LHCN-M2 (cell line): Measurements from ENCODE around the gene AIFM3. TPM values are rescaled to one million over a fixed set of nuclear protein-coding genes. Genes with fewer than 3 reads are reported as not detected.
"Not testable (repeated sequence)": the region's sequence is repeated elsewhere in the genome, so short reads cannot be mapped to it uniquely, and the experiment has no call there.

Source experiments
- DNase-seq: peaks from one replicate; pipeline ENCODE4 v3.0.0-alpha.2; 2012; ENCODE audit warnings: low read depth
- total RNA-seq: library from RNA; depleted of rRNA; stranded (reverse); fragments of >200 nt; gene quantifications from 2 replicates; pipeline ENCODE4 v1.2.3, GENCODE V29; 2014

The AIFM3 gene
- total RNA-seq, 1 experiment from 2014 or later, result not detected

DNA sequence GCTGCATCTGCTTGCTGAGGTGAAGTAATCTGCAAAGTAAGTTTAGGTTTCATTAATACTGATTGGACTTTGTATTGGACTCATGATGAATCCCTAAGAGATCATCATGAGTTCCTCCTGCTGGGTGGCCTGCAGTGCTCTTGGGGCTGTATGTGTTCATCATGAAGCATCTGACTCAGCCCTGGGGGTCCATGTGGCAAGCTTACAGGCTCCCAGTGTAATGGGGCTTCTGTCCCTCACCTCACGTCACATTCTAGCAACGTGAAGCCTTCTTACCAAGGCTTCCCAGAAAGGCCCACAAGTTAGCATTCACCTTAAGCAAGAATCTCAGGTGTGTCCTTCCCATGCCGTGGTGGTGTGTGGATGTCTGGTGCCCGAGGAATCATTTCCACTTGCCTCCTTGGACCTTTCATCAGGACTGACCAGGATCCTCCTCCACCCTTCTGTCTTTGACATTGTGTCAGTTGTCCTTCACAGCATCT lies 26.1 kb upstream of the AIFM3 start:
- no peak for DNase-seq

- DNase-seq, result not testable (repeated sequence)
Observed at GRCh38 chr22:20942203-20942902, 24.7 kb upstream of the AIFM3 start.

GRCh38 chr22:20943104-20943933 lies 23.7 kb upstream of the AIFM3 start:
- no peak for DNase-seq

DNA sequence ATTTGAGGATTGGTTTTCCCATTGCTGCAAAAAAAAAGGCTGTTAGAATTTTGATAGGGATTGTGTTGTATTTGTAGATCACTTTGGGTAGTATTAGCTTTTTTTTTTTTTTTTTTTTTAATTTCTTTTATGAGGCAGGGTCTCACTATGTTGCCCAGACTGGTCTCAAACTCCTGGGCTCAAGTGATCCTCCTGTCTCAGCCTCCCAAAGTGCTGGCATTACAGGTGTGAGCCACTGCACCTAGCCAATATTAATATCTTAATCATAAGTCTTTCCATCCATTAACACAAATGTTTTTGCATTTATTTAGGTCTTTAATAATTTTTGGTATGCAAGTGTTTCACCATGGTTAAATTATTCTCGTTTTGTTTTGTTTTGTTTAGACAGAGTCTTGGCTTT lies 23.0 kb upstream of the AIFM3 start:
- no peak for DNase-seq

DNA sequence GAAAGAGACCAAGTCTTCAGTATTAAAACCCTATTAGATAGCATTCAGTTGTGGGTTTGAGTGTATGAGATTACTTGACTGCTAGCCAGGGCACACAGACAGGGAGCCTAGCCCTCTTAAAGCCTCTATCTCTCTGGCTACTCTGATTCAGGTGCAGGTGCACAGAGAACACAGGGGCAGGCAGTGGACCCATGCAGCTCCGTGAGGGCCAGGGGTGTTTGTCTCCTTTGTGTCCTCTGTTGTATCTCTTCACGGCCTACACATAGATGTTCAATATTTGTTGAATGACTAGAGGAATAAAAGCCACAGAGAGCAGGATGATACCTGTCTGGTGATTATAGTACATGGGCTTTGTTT lies 21.5 kb upstream of the AIFM3 start:
- no peak for DNase-seq

- peak; percentile 33 for DNase-seq
Observed at GRCh38 chr22:20946080-20946986, 20.7 kb upstream of the AIFM3 start.

- no peak for DNase-seq
Observed at GRCh38 chr22:20946991-20947390, 20.1 kb upstream of the AIFM3 start.

GRCh38 chr22:20948450-20948849 lies 18.6 kb upstream of the AIFM3 start:
- no peak for DNase-seq

DNA sequence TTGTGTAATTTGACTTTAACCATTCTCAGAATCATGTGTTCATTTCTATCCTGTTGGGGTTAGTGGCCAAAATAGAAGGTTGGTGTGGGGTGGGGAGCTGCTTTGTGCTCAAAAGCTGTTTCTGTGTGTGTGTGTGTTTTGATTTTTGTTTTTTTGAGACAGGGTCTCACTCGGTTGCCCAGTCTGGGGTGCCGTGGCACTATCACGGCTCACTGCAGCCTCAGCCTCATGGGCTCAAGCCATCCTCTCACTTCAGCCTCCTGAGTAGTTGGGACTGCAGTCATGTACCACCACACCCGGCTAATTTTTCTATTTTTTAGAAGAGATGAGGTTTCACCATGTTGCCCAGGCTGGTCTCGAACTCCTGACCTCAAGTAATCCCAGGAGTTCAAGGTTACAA lies 18.1 kb upstream of the AIFM3 start:
- no peak for DNase-seq

- no peak for DNase-seq
Observed at GRCh38 chr22:20949698-20950183, 17.3 kb upstream of the AIFM3 start.

GRCh38 chr22:20951151-20951931 lies 15.7 kb upstream of the AIFM3 start:
- no peak for DNase-seq

GRCh38 chr22:20951932-20952380 lies 15.1 kb upstream of the AIFM3 start:
- DNase-seq, result no peak

DNA sequence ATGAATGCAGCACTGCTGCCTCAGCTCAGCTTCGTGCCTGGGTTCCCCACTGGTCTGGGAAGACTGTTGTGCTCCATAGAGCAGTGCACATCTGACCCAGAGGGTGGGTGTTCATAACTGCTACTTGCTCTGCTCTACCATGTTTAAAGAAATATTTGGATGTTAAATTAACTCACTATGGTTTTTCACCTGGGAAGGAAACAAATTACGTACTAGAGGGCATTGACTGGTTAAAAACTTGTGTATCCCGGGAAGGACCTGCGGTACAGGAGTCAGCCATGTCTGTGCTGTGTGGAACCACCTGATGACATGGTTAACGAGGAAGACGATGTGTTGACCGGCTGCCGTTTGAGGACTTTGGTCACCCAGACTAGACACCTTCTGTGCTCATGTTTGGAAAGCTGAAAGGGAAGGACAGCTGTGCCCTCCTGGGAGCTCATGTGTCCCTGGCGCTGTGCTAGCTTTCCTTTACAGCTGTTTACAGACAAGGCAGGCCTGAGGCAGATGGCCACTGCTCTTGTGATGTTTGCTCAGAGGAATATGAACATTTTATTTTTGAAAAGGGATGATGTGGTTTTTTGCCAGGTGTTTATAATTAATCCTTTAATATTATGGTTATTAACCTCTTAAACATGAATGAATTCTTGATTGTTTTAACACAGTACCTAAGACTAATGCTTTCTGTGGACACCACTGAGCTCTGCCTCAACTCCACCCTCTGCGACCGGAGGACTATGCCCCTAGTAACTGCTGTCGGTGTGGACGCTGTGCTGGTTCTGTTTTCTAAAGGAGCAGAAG lies 14.3 kb upstream of the AIFM3 start:
- DNase-seq, result no peak

DNA sequence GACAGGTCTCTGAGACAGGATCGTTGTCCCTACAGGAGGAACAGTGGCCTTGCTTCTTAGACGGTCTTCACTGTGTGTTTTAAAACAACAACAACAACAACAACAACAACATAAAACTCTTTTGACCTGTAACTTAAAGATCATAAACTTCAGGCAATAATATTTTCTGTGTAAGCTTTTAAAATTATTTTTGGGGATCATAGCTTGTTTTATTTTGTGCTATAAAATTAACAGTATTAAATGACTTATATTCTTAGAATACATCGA lies 13.8 kb upstream of the AIFM3 start:
- no peak for DNase-seq

DNA sequence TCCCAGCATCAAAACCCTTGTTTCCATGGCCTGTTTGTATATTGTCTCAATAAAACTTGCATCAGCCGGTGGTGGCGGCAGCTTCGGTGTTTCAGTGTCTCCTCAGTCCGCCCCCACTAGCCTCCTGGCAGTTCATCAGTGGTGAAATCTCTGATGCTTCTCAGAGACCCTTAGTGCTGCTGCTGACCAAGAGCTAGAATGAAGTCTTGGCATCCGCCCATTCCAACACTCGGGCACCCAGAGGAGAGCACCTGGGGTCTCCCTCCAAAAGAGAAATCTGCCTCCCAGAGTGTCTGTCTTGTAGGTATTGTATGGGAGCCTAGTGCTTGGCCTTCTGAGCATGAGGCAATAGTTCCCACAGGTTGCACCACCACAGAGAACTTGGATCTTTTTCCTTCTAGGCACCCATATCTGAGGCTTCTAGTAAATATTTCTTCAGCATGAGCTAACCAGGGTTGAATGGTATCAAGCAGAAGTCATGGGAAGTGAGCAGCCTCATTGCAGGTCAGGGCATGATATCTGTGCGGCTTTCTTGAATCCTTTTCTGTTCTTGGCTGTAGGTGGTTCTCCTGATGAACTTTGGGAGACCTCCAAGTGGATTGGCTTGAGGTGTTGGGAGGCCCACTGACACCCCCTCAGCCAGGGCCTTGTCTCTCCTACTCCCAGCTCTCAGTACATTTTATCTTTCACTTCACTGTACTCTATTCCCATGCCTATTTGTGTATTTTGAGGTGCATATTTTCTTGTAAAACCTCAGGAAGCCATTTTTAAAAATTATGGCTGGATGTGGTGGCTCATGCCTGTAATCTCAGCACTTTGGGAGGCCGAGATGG lies 13.2 kb upstream of the AIFM3 start:
- no peak for DNase-seq

DNA sequence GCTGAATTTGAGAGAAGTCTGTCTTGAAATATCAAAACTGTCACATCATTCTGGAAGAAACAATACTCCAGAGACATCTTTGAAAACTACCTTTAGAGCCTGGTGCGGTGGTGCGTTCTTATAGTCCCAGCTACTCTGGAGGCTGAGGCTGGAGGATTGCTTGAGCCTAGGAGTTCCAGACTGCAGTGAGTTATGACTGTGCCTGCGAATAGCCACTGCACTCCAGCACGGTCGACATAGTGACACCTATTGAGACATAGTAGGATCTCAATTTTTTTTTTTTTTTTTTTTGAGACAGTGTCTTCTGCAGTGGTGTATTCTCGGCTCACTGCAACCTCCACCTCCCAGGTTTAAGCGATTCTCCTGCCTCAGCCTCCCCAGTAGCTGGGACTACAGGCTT lies 11.5 kb upstream of the AIFM3 start:
- no peak for DNase-seq

DNA sequence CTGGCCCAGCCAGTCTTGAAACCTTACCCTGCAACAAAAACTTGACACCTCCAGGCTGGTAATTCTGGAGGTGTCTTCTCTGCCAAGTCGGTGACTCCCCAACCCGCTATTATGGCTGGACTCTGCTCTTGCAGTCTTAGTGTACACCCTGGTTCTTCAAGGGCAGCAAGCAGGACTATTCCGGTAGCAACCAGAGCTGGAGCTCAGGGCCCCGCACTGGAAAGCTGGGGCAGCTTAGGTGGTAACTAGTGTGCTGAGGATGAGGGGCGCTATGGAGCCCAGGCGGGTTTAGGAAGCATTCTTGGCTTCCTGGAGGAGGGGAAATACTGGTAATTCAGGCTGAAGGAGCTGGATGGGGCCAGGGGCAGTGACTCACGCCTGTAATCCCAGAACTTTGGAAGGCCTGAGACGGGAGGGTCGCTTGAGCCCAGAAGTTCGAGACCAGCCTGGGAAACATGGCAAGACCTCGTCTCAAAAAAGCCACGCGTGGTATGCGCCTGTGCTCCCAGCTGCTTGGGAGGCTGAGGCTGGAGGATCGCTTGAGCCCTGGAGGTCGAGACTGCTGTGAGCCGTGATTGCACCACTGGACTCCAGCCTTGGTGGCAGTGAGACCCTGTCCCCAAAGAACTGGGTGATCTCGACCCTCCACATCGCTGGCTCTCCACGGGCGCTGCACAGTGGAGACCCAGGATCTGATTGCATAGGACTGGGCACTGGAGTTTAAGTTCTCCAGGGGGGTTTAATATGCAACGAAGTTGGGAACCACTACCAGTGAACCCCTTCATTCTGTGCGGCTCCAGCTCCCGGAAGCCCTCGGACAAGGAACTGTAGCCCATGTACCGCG lies 10.6 kb upstream of the AIFM3 start:
- peak; percentile 40 for DNase-seq

DNA sequence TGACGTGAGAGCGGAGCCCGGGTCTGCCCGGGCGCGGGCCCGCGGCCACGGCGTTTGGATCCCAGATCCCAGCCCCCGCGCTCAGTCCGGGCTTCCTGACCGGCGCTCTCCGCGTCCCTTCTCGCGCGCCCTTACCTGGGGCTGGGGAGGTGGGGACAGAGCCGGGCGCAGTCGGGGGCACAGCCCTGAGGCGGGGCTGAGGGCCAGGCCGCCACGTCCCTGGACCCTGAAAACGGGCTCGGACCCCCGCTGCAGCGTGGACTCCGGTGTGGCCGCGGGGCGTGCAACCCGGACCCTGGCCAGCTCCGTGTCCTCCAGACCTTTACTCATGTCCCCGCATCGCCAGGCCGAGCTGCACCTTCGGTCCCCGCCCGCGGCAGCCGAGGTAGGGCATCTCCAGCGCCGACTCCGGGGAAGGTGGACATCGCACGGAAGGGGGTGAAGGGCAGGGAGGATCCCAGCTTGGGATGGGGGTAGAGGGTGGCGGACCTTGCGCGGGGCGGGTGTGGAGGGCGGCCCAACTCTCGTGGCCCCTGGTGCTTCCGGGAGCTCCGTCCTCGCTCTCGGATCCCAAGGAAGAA lies 9.9 kb upstream of the AIFM3 start:
- no peak for DNase-seq
